Lung (tissue), 12 donors: Measurements from ENCODE around the gene CCDC102A. TPM values are rescaled to one million over a fixed set of nuclear protein-coding genes. Genes with fewer than 3 reads are reported as not detected.

Source experiments
- ATAC-seq: fragments of 200-7000 bp; cut with Tn5 transposase; one replicate; pipeline ENCODE4 v1.9.1; 2020; ENCODE audit warnings: moderate number of reproducible peaks; ENCODE audit not compliant: insufficient read depth, low FRiP score
- DNase-seq, 3 donors: peaks; one replicate each; pipeline ENCODE4 v3.0.0-alpha.2; 2013 to 2017
- H3K27ac ChIP-seq, 2 donors: one replicate each; pipeline ENCODE4 v1.5.1; 2013; ENCODE audit warnings: mild to moderate bottlenecking in 2 of 2, moderate library complexity in 2 of 2, control low read depth in 1 of 2, inconsistent platforms in 1 of 2, low read depth in 1 of 2, low read length in 1 of 2
- H3K27me3 ChIP-seq, 3 donors: one replicate each; pipeline ENCODE4 v1.5.1; 2013; ENCODE audit warnings: low read length in 2 of 3; ENCODE audit not compliant: control insufficient read depth in 3 of 3, insufficient read depth in 3 of 3
- H3K36me3 ChIP-seq, 4 donors: one replicate each; pipeline ENCODE4 v1.5.1; 2013; ENCODE audit warnings: low read length in 4 of 4, mild to moderate bottlenecking in 1 of 4, moderate library complexity in 1 of 4; ENCODE audit not compliant: control insufficient read depth in 4 of 4, insufficient read depth in 4 of 4
- H3K4me1 ChIP-seq, 5 donors: one replicate each; pipeline ENCODE4 v1.5.1; 2013; ENCODE audit warnings: low read length in 5 of 5, mild to moderate bottlenecking in 2 of 5, moderate library complexity in 1 of 5; ENCODE audit not compliant: control insufficient read depth in 5 of 5, insufficient read depth in 5 of 5
- H3K4me3 ChIP-seq: one replicate; pipeline ENCODE4 v1.5.1; 2013; ENCODE audit warnings: mild to moderate bottlenecking, control low read depth, moderate library complexity
- H3K9ac ChIP-seq, 2 donors: one replicate each; pipeline ENCODE4 v1.5.1; 2013; ENCODE audit warnings: low read length in 2 of 2, control low read depth in 1 of 2; ENCODE audit not compliant: insufficient read depth in 1 of 2
- H3K9me3 ChIP-seq, 4 donors: one replicate each; pipeline ENCODE4 v1.5.1; 2013; ENCODE audit warnings: low read length in 3 of 4, mild to moderate bottlenecking in 1 of 4, moderate library complexity in 1 of 4; ENCODE audit not compliant: control insufficient read depth in 4 of 4, insufficient read depth in 3 of 4
- WGBS, 2 donors: extraction: QIAGEN DNeasy Blood & Tissue Kit; methylation state at CpG; one replicate each; pipeline ENCODE4 v1.1.7; 2013; 5-methylcytosine and 5-hydroxymethylcytosine counted together
- polyA plus RNA-seq, 2 donors: library from polyadenylated mRNA; stranded (reverse); fragments of 200-250 nt; gene quantifications; one replicate each; pipeline ENCODE4 v1.2.1, GENCODE V29; 2013
- total RNA-seq, 2 donors: library from RNA; depleted of rRNA in 1 of 2; stranded (reverse); fragments of >200 nt in 1 of 2; gene quantifications; one replicate each; pipeline ENCODE4 v1.2.1, GENCODE V29; 2014 to 2021
- TF ChIP-seq, protein P1 (sequence below): IDR thresholded peaks from 2 replicates; pipeline ENCODE4 v1.5.1; 2012; ENCODE audit warnings: mild to moderate bottlenecking; ENCODE audit errors: control extremely low read depth, extremely low read depth
- donor health status: control.
- donor health status: control.
- donor health status: Bipolar disorder and iron deficiency.
- donor health status: healthy.
- donor health status: DM: yes; HTN: yes; CAD: no.

Gene CCDC102A
- total and polyA plus RNA-seq, 4 donors, result 3.6 to 14.0 (median 6.9) TPM

DNA sequence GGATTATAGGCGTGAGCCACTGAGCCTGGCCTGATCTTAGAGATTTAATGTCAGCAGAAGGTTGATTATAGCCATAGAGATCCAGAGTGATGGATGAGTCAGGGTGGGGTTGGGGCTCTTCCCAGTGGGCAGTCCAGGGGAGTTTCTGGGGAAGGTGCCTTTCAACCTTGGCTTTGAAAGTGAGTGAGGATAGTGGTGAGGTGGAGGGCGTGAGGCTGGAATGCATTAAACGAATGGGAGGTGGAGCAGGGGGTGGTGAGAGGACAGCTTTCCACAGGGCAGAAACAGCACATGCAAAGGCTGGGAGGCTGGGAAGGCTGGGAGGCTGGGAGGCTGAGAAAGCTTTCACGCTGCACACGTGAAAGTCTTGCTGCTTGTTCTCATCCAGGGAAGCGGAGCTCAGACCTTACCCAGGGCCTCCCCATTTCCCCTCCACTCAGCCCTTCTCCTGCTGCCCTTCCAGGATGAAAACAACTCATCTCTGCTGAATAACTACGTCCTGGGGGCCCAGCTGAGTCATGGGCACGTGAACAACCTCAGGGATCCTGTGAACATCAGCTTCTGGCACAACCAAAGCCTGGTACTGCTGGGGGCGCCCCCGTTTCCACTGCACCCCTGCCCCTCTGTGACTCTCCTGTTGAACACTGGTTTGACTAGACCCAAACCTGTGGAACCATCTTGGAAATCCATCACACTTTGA lies 28.4 kb upstream of the CCDC102A start:
- WGBS, 2 donors, result 71 to 72% methylated on average over 10 of the region's 10 CpGs

DNA sequence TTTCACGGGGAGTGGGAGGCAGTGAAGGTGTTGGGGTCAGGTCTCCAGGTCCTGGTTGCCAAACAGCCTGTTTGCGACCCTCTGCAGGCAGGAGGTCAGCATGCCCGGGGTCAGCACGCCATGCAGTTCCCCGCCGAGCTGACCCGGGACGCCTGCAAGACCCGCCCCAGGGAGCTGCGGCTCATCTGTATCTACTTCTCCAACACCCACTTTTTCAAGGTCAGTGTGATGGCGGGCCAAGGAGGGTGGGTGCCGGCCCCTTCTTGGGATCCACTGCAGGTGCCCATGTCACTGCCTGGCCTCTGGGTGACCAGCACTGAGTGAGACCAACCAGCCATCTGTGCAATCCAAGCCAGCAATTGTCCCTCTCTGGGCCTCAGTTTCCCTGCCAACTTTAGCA lies 27.4 kb upstream of the CCDC102A start:
- TF ChIP-seq, protein P1, sequence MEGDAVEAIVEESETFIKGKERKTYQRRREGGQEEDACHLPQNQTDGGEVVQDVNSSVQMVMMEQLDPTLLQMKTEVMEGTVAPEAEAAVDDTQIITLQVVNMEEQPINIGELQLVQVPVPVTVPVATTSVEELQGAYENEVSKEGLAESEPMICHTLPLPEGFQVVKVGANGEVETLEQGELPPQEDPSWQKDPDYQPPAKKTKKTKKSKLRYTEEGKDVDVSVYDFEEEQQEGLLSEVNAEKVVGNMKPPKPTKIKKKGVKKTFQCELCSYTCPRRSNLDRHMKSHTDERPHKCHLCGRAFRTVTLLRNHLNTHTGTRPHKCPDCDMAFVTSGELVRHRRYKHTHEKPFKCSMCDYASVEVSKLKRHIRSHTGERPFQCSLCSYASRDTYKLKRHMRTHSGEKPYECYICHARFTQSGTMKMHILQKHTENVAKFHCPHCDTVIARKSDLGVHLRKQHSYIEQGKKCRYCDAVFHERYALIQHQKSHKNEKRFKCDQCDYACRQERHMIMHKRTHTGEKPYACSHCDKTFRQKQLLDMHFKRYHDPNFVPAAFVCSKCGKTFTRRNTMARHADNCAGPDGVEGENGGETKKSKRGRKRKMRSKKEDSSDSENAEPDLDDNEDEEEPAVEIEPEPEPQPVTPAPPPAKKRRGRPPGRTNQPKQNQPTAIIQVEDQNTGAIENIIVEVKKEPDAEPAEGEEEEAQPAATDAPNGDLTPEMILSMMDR, result no peak
- H3K27me3 ChIP-seq, result no peaks in the 10 kb centered on the region
- no peaks in the 10 kb centered on the region for H3K4me1 ChIP-seq
- 75 to 84% methylated on average over 12 of the region's 12 CpGs for WGBS, 2 donors
- H3K9ac ChIP-seq, result no peak overlapping the region
- ATAC-seq, result no peak
- H3K9me3 ChIP-seq, result peaks cover 0 to 15% (median 7%) of the 10 kb centered on the region in 4 donors
- no peak overlapping the region for H3K27ac ChIP-seq
- no peak overlapping the region for H3K4me3 ChIP-seq
- DNase-seq, result no peak
- no peaks in the 10 kb centered on the region for H3K36me3 ChIP-seq

More for the DNA sequence above, 28.4 kb upstream of the CCDC102A start:
- H3K4me3 ChIP-seq, result no peak overlapping the region
- H3K9me3 ChIP-seq, result peaks cover 0 to 16% (median 7%) of the 10 kb centered on the region in 4 donors
- no peaks in the 10 kb centered on the region for H3K27me3 ChIP-seq
- no peaks in the 10 kb centered on the region for H3K36me3 ChIP-seq
- no peak overlapping the region for H3K9ac ChIP-seq
- no peak overlapping the region for H3K27ac ChIP-seq
- ATAC-seq, result no peak
- DNase-seq, result no peak
- H3K4me1 ChIP-seq, result no peaks in the 10 kb centered on the region
- TF ChIP-seq, protein P1, result no peak

- Histone ChIP-seq H3K4me1 (no peaks in the 10 kb centered on the region), H3K4me3 (no peak overlapping the region), H3K9me3 (peaks cover 0 to 15% (median 7%) of the 10 kb centered on the region in 4 donors), H3K9ac (no peak overlapping the region), H3K36me3 (no peaks in the 10 kb centered on the region), H3K27me3 (no peaks in the 10 kb centered on the region), H3K27ac (no peak overlapping the region)
- TF ChIP-seq, protein P1, result no peak
- DNase-seq (no peak), ATAC-seq (no peak)
- 86 to 97% methylated on average over 3 of the region's 3 CpGs for WGBS, 2 donors
Observed at GRCh38 chr16:57563487-57563750, 27.0 kb upstream of the CCDC102A start.
